NCI-H1417 (cell line): ENCODE results near the gene GFRA3.
"Not testable (repeated sequence)": the region's sequence is repeated elsewhere in the genome, so short reads cannot be mapped to it uniquely, and the experiment has no call there.

Experiments used
- DNase-seq, 3 experiments: peaks; one replicate each; lab custom pipeline; 2025; lab: John Stamatoyannopoulos, UW

Gene GFRA3

DNA sequence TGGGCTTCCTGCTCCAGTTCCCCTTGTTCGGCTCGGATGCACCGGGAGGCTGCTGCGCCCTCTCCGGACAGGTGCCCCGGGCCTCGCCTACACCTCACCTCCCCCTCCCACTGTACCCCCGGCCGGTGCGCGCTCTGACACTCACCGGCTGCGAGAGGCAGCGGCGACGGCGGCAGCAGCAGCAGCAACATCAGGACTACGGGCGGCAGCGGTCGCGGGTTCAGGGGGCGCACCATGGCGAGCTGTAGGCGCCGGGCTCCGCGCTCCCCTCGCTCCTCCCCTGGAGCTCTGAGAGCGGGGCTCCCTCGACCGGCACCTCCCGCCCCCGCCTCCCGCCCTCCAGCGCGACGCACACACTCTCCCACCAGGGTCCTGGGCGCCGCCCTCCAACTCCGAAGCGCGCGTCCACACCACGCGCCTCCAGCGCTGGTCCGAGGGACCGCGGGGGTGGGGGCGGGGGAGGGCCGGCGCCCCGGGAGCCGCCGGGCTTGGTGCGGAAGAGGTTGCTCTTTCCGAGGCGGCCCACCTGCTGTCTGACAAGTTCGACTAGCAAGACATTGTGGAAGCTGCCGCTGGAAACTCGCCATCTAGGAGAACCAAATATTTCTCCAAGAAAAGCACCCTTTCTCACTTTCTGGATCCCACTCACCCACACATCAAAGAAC is at the start of gene GFRA3:
TSS of gene GFRA3 (minus strand) at position 433 of the 665 bp plus-strand sequence. CDS start at position 236, 197 bp downstream.
- peak in 2 of 3 experiments; percentile 25 to 44 for DNase-seq

GRCh38 chr5:138318211-138318610 is 43.8 kb upstream of the GFRA3 start:
- not testable (repeated sequence) for DNase-seq

DNA sequence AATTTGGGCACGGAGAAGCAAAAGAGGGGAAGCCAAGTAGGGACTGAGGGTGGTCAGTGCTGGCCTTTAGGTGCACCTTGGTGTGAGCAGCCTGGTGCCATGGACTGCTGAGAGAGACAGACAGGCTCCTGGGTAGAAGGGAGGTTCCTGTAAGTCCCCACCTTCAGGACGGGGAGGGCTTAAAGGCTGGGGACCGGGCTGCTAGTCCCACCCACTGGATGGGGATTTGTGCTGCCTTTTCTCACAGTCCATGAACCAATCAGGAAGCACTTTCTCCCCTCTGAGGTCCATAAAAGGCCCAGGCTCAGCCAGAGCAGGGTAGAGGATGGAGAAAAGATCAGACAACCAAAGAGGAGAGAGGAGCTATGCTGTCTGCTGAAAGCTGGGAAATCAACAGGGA is 41.9 kb upstream of the GFRA3 start:
- no peak for DNase-seq

GRCh38 chr5:138315751-138316278 is 41.4 kb upstream of the GFRA3 start:
- DNase-seq = no peak

DNA sequence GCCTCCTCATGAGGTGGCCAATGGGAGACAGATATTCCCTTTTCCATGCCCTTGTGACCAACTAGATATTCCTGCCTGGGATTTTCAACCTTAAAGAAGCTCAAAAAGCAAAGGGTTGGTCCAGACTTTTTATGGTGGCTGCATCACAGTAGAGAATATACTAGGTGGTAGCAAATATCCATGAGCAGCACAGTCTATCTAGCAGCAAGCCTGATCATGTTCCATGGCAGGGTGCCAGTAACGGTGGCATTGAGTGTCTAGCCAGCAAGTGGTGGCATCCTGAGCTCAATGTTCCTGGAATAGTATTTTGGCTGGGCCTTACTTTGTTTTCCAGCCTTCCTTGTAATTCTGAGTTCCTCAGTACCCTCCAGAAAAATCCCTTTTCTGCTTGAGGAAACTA is 31.4 kb upstream of the GFRA3 start:
- peak; percentile 1 to 75 (median 44) for DNase-seq

DNA sequence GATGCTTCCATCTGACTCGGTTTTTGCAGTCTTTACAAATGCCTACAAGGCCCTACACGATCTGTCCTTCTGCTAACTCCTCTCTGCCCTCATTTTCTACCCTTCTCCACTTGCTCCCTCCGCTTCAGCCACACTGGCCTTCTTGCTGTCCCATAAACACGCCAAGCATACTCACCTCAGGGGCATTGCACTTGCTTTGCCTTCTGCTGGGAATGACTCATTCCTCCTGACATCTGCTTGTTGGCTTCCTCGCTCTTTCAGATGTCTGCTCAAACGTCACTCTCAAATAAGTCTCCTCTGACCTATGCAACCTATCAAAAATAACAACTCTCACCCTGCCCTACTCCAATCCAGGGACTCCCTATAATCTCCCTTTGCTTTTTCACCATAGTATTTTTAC is 29.0 kb upstream of the GFRA3 start:
- no peak for DNase-seq

DNA sequence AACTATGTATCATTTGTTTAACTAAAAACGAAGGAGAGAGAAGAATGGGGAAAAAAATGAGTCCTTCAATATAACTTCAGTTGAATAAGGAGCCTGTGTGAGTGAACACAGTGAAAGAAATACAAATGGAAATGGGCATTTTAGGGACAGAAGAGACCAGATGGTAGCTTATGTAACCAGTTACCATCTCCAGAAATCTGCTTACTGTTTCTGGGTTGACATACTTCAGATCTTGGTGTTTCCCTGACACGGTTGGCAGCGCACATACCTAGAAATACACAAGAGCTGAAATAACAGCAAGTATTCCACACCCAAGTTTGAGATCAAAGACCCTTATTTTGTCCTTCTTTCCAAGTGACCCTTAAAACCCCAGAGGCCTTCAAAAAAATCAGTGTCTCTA is 14.9 kb upstream of the GFRA3 start:
- DNase-seq = no peak

DNA sequence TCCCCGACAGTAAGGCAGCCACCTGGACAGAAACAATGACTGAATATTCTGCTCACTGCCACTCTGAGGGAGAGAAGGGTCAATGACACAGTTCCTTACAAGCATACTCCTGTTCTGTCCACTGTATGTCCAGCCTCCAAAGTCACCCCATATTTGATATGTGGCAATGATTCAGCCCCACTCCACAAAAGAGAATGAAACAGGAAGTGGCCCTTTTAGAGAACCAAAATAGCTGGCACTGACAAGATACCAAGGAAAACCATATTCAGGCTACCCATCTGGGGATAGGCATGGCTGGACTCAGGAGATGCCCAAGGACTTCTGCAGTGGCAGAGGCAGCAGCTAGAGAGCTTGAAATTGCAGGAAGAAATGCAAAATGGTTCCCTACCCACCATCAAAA is 12.8 kb upstream of the GFRA3 start:
- no peak for DNase-seq

- DNase-seq = peak in 2 of 3 experiments; percentile 4 to 59
Observed at GRCh38 chr5:138282920-138283742, 8.7 kb upstream of the GFRA3 start.

DNA sequence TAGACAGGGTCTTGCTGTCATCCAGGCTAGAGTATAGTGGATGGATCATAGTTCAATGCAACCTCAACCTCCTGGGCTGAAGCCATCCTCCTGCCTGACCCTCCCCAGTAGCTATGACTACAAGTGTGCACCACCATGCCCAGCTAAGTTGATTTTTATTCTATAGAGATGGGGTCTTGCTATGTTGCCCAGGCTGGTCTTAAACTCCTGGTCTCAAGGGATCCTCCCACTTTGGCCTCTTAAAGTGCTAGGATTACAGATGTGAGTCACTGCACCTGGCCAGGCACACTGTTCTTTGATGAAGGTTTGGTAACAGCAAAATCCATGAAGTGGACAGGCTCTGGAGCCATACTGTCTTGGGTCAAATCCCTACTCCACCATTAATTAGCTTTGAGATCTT is 6.5 kb upstream of the GFRA3 start:
- no peak for DNase-seq

- DNase-seq = peak; percentile 31 to 86 (median 55)
Observed at GRCh38 chr5:138276402-138277054, 2.1 kb upstream of the GFRA3 start.

GRCh38 chr5:138275895-138276294 is 1.5 kb upstream of the GFRA3 start:
- no peak for DNase-seq

DNA sequence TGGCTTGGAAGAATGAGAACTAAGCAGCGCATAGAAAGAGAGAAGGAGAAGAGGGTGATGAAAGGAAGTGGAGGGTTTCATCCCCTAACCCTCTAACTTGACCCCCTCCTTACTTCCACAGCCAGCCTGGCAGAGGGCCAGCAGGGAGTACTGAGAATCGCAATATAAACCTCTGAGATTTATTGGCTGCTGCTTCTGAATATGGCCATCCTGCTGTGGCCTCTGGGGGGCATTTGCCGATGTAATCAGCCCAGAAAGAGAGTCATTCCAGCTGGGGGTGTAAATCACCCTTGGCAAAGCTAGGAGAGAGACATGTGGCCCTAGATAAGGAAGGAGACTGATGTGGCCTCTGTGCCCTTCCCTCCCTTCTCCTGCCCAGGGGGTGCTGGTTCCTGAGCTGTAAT is 960 bp upstream of the GFRA3 start:
- peak; percentile 17 to 70 (median 33) for DNase-seq

DNA sequence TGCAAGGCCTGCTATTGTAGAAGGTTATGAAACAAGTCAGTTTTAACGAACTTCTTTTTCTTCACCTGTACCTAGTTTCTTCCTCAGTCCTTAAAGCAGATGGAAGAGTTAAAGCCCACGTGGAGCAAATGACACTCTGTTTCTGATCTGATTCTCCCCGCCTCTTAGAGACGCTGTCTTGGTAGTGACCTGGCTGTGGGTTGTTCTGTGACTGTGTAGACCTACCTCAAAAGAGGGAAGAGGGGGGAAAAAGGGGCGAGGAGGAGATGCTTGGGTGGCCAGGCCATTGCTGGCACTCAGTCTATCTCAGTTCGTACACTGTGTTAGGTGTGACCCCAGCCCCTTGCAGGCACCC is 610 bp downstream of the GFRA3 start:
- DNase-seq = no peak

GRCh38 chr5:138272681-138273080 is 1.7 kb downstream of the GFRA3 start:
- no peak for DNase-seq

GRCh38 chr5:138271281-138271680 is 3.1 kb downstream of the GFRA3 start:
- no peak for DNase-seq

GRCh38 chr5:138264183-138264582 is 10.2 kb downstream of the GFRA3 start:
- DNase-seq = no peak

DNA sequence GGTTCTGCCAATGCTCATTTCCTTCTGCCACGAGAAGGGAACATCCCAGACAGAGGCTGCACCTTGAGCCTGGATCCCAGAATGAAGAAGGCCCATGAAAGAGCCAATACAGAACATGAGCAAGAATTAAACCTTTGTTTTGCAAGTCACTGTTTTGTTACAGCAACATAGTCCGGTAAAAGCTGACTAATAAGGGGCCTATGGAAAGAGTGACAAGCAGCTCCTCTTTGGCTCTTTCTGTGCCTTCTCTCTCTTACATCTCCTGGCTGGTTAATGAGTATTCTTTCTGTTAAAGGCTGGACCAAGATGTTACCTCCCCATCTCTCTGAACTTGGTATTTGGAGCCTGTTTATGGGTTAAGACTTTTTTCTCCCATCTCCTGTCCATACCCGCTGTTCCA is 10.8 kb downstream of the GFRA3 start:
- no peak for DNase-seq

- no peak for DNase-seq
Observed at GRCh38 chr5:138258704-138259292, 15.6 kb downstream of the GFRA3 start.

GRCh38 chr5:138257583-138257982 is 16.8 kb downstream of the GFRA3 start:
- no peak for DNase-seq

DNA sequence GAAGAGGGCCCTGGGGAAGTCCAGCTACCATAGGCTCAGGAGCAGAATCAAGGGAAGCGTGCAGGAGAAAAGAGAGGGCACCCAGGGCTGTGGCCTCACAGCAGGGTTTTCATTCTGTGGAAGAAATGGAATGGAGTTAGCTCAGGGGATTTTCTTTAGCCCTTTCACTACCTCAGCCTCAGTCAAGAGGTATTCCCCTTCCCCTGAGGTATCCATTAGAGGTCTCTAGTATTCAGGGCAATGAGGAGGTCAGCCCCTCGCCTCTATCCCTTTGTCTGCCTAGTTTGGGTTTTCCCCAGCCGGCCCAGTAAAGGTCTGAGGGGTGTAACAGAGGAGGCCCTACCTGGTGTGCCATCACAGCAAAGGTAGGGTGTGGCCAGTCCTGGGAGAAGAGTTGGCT is 21.5 kb downstream of the GFRA3 start:
- no peak for DNase-seq

GRCh38 chr5:138247800-138248199 is 26.6 kb downstream of the GFRA3 start:
- not testable (repeated sequence) for DNase-seq
